Measurements from ENCODE around the gene TARBP2. TPM values are rescaled to one million over a fixed set of nuclear protein-coding genes. Genes with fewer than 3 reads are reported as not detected.

Gene TARBP2
- total RNA-seq, 6 experiments from 2014 or later = 15.1 to 20.8 (median 17.8) TPM

GRCh38 chr12:53486736-53487487 lies 14.2 kb upstream of the TARBP2 start:
- intact Hi-C loops (cut with DNase I) = loop anchor here in 1 of 2 donors (5.0 kb wide), 1 partner anchor 35 kb away; the partner anchor contains the start of gene PCBP2
- ATAC-seq (peak in 2 of 4 donors; percentile 2 to 4), DNase-seq (no peak)
- Histone ChIP-seq H3K4me3 (no peak overlapping the region), H3K27ac (no peak overlapping the region), H3K9me3 (no peaks in the 10 kb centered on the region), H3K4me1 (no peaks in the 10 kb centered on the region), H3K36me3 (peaks cover 0 to 15% (median 0%) of the 10 kb centered on the region in 4 donors), H3K27me3 (no peaks in the 10 kb centered on the region)
- TF ChIP-seq CTCF (IDR thresholded peaks at IDR 0.05) = no peak
- TF ChIP-seq POLR2A (IDR thresholded peaks at IDR 0.05) = no peak
- WGBS (ENCODE audit: insufficient coverage, low coverage, low lambda C conversion rate, missing lambda C conversion rate) = 64% methylated on average over 1 of the region's 17 CpGs

- DNase-seq (peak in 1 of 3 donors; percentile 15), ATAC-seq (no peak)
- TF ChIP-seq CTCF (IDR thresholded peaks at IDR 0.05) (no peak), POLR2A (IDR thresholded peaks at IDR 0.05) (no peak)
- Histone ChIP-seq H3K27me3 (no peaks in the 10 kb centered on the region), H3K36me3 (peaks cover 0 to 8% (median 0%) of the 10 kb centered on the region in 4 donors), H3K27ac (no peak overlapping the region), H3K4me1 (peaks cover 0 to 10% (median 0%) of the 10 kb centered on the region in 4 donors), H3K4me3 (no peak overlapping the region), H3K9me3 (no peaks in the 10 kb centered on the region)
- WGBS (ENCODE audit: insufficient coverage, low coverage, low lambda C conversion rate, missing lambda C conversion rate) = no CpG with 5 or more reads among the region's 5 CpGs
- intact Hi-C loops (cut with DNase I) = loop anchor here in 1 of 2 donors (5.0 kb wide), 1 partner anchor 37 kb away; the partner anchor contains the start of gene PCBP2
These were observed 11.7 kb upstream of the TARBP2 start for GRCh38 chr12:53489242-53489864.

DNA sequence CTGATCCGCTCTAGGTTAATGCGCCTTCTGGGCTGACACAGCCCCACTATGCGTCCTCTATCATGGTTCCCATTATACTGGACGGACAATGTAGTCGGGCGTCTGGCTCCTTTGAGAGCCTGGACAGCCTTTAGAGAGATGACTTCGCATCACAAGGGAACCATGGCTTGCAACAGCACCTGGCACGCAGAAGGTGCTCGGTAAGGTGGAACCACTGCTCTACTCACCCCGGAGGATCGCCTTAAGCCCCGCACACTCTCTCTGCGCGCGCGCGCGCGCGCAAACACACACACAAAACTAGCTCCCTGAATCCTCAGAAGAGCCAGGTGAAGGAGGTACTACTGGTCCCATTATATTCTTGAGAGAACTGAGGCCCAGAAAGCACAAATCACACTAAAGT lies 8.9 kb upstream of the TARBP2 start:
- peak overlapping the region; percentile 33 to 63 (median 48) for H3K4me3 ChIP-seq

More for the DNA sequence above, 8.9 kb upstream of the TARBP2 start:
- DNase-seq (peak in 1 of 3 donors; percentile 45), ATAC-seq (no peak)
- no peaks in the 10 kb centered on the region for H3K36me3 ChIP-seq
- H3K27me3 ChIP-seq = no peaks in the 10 kb centered on the region
- intact Hi-C loops (cut with DNase I) = no loop called here
- WGBS (ENCODE audit: insufficient coverage, low coverage, low lambda C conversion rate, missing lambda C conversion rate) = 55% methylated on average over 8 of the region's 20 CpGs
- TF ChIP-seq CTCF (IDR thresholded peaks at IDR 0.05) (no peak), POLR2A (IDR thresholded peaks at IDR 0.05) (no peak)
- peaks cover 0 to 10% (median 0%) of the 10 kb centered on the region in 4 donors for H3K4me1 ChIP-seq
- peak overlapping the region in 1 of 3 donors; percentile 37 for H3K27ac ChIP-seq
- H3K9me3 ChIP-seq = no peaks in the 10 kb centered on the region
